Heart right ventricle (tissue), 16 donors: ENCODE data around the gene KCNH1. TPM values are rescaled to one million over a fixed set of nuclear protein-coding genes. Genes with fewer than 3 reads are reported as not detected.

Experiments used
- ATAC-seq, 8 donors: fragments of 200-7000 bp; cut with Tn5 transposase; one replicate each; pipeline ENCODE4 v1.9.1; 2020; ENCODE audit warnings: mild to moderate bottlenecking in 8 of 8, moderate library complexity in 8 of 8, moderate number of reproducible peaks in 1 of 8
- DNase-seq, 2 donors: peaks; one replicate each; pipeline ENCODE4 v3.0.0-alpha.2; 2020
- H3K27ac ChIP-seq, 10 donors: fragments of 200-600 bp; sonication (generic) in 2 of 10; one replicate each; pipeline versions ENCODE4 v1.5.0 to v1.8.0; 2020 to 2022; ENCODE audit warnings: mild to moderate bottlenecking in 3 of 10
- H3K27me3 ChIP-seq, 7 donors: fragments of 200-600 bp; one replicate each; pipeline ENCODE4 v1.8.0; 2021 to 2022; ENCODE audit warnings: mild to moderate bottlenecking in 2 of 7
- H3K36me3 ChIP-seq, 9 donors: fragments of 200-600 bp; sonication (generic) in 1 of 9; one replicate each; pipeline versions ENCODE4 v1.5.0 to v1.8.0; 2020 to 2022; ENCODE audit warnings: mild to moderate bottlenecking in 2 of 9
- H3K4me1 ChIP-seq, 9 donors: fragments of 200-600 bp; sonication (generic) in 1 of 9; one replicate each; pipeline versions ENCODE4 v1.5.0 to v1.8.0; 2020 to 2022; ENCODE audit warnings: mild to moderate bottlenecking in 4 of 9
- H3K4me3 ChIP-seq, 10 donors: fragments of 200-600 bp; sonication (generic) in 2 of 10; one replicate each; pipeline versions ENCODE4 v1.5.0 to v1.8.0; 2020 to 2022; ENCODE audit warnings: mild to moderate bottlenecking in 7 of 10, moderate library complexity in 2 of 10
- H3K9me3 ChIP-seq, 11 donors: fragments of 200-600 bp in 10 of 11; sonication (generic) in 2 of 11; one replicate each; pipeline versions ENCODE4 v1.5.0 to v1.8.0; 2013 to 2022; ENCODE audit warnings: mild to moderate bottlenecking in 2 of 11, control low read depth in 1 of 11, moderate library complexity in 1 of 11
- WGBS, 2 donors: extraction: QIAGEN DNeasy Blood & Tissue Kit; methylation state at CpG; one replicate each; pipeline ENCODE4 v1.1.7; 2013; ENCODE audit warnings: inconsistent platforms in 1 of 2; 5-methylcytosine and 5-hydroxymethylcytosine counted together
- intact Hi-C, 10 donors: fragments of 100-400 bp; cut with DNase I; formaldehyde crosslinking; loops; one replicate each; pipeline versions ENCODE4 v1.11.1 to v1.14.2; 2022
- polyA plus RNA-seq, 2 donors: library from polyadenylated mRNA; stranded (reverse); fragments of 200-250 nt; gene quantifications; one replicate each; pipeline ENCODE4 v1.2.3, GENCODE V29; 2013
- total RNA-seq, 10 donors: library from RNA; stranded (reverse); fragmentation: NEBNext Ultra II Directional in 3 of 10; extraction: Animal tissue kit (Norgen Biotek cat#: 25700) in 3 of 10; gene quantifications; one replicate each; pipeline versions ENCODE4 v1.2.1 to v1.2.4, GENCODE V29; 2021 to 2023
- TF ChIP-seq, protein P1 (sequence below), 9 donors: fragments of 200-600 bp; sonication (generic) in 2 of 9; IDR thresholded peaks; one replicate each; pipeline versions ENCODE4 v1.5.0 to v1.8.0; 2021 to 2022; ENCODE audit warnings: antibody characterized with exemption in 9 of 9, mild to moderate bottlenecking in 5 of 9, moderate library complexity in 1 of 9
- donor health status: Arrhythmogenic right ventricular cardiomyopathy.
- donor health status: ischemic (EF 13 %, LVEDD 7.1; RV severe dilation, severe dysfunction).
- donor health status: healthy with polysubstance abuse.
- donor health status: DM: no; HTN: yes; CAD: no.
- donor health status: DM: no; HTN: no; CAD: no.
- donor health status: ischemic (EF 25% LVEDD 6.9; RV normal size, moderate dysfunction).
- donor health status: ischemic (EF 25% LVEDD 5.7; RV mildly dilated, moderate dysfunction).
- donor health status: healthy.
- donor health status: DM: yes; HTN: yes; CAD: no.
- donor health status: Ischemic cardiomyopathy.
- donor health status: ischemic (EF 35%, LVEDD 5.7; RV mildly dilated, moderate dysfunction).
- donor health status: nonischemic (EF 11% LVEDD 7.7; RV severe dilation, severe dysfunction).
- donor health status: DM: yes; HTN: yes; CAD: no.
- donor health status: PGD.
- donor health status: ischemic (EF 29% LVEDD 5.4; RV normal size, mild dysfunction).
- donor health status: nonischemic (EF 23%, LVEDD 6.1; RV moderate dilation, normal function).

KCNH1 gene
- total and polyA plus RNA-seq, 12 donors = 0.09 TPM; not detected in 11

GRCh38 chr1:210992837-210993236 is 141.1 kb downstream of the KCNH1 start:
- peaks cover 0 to 4% (median 0%) of the 10 kb centered on the region in 7 donors for H3K27me3 ChIP-seq
- no peak overlapping the region for H3K4me3 ChIP-seq
- DNase-seq (no peak), ATAC-seq (no peak)
- H3K27ac ChIP-seq = no peak overlapping the region
- H3K4me1 ChIP-seq = no peaks in the 10 kb centered on the region
- TF ChIP-seq, protein P1, sequence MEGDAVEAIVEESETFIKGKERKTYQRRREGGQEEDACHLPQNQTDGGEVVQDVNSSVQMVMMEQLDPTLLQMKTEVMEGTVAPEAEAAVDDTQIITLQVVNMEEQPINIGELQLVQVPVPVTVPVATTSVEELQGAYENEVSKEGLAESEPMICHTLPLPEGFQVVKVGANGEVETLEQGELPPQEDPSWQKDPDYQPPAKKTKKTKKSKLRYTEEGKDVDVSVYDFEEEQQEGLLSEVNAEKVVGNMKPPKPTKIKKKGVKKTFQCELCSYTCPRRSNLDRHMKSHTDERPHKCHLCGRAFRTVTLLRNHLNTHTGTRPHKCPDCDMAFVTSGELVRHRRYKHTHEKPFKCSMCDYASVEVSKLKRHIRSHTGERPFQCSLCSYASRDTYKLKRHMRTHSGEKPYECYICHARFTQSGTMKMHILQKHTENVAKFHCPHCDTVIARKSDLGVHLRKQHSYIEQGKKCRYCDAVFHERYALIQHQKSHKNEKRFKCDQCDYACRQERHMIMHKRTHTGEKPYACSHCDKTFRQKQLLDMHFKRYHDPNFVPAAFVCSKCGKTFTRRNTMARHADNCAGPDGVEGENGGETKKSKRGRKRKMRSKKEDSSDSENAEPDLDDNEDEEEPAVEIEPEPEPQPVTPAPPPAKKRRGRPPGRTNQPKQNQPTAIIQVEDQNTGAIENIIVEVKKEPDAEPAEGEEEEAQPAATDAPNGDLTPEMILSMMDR (IDR thresholded peaks at IDR 0.05) = no peak
- no peaks in the 10 kb centered on the region for H3K36me3 ChIP-seq
- peaks cover 0 to 4% (median 0%) of the 10 kb centered on the region in 11 donors for H3K9me3 ChIP-seq
- WGBS, 2 donors = 62 to 68% methylated on average over 4 of the region's 4 CpGs
- intact Hi-C loops = no loop called here

GRCh38 chr1:210989905-210990304 is 144.0 kb downstream of the KCNH1 start:
- TF ChIP-seq, protein P1 (IDR thresholded peaks at IDR 0.05) = no peak
- ATAC-seq (no peak), DNase-seq (no peak)
- Histone ChIP-seq H3K4me3 (no peak overlapping the region), H3K27me3 (peaks cover 0 to 4% (median 0%) of the 10 kb centered on the region in 7 donors), H3K36me3 (no peaks in the 10 kb centered on the region), H3K9me3 (peaks cover 0 to 4% (median 0%) of the 10 kb centered on the region in 11 donors), H3K27ac (no peak overlapping the region), H3K4me1 (no peaks in the 10 kb centered on the region)
- intact Hi-C loops = no loop called here

DNA sequence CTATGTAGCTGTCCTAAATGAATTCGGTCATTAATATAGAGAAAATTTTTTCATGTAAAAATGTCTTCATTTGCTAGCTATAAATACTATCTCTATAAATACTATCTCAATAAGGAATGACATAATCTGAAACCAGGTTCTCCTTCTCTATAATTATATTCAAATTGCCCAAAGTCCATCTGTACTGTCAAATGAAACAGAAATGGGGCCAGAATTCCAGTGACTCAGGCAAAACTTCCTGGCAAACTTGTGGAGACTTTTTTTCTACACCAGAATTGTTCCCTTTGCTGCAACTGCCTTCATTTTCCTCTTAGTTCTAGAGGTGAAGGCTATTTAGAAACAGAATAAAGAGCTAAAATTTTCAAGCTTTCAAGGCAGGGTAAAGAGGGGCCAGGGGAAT is 152.5 kb downstream of the KCNH1 start:
- no peaks in the 10 kb centered on the region for H3K36me3 ChIP-seq
- TF ChIP-seq, protein P1 (IDR thresholded peaks at IDR 0.05) = no peak
- H3K9me3 ChIP-seq = peaks cover 0 to 21% (median 0%) of the 10 kb centered on the region in 11 donors
- H3K27ac ChIP-seq = no peak overlapping the region
- no peak overlapping the region for H3K4me3 ChIP-seq
- 92% methylated on average over 1 of the region's 1 CpG for WGBS, 2 donors
- intact Hi-C loops = no loop called here
- no peaks in the 10 kb centered on the region for H3K27me3 ChIP-seq
- H3K4me1 ChIP-seq = no peaks in the 10 kb centered on the region
- no peak for ATAC-seq
- no peak for DNase-seq

- ATAC-seq (no peak), DNase-seq (no peak)
- Histone ChIP-seq H3K9me3 (peaks cover 0 to 25% (median 0%) of the 10 kb centered on the region in 11 donors), H3K4me1 (no peaks in the 10 kb centered on the region), H3K27me3 (no peaks in the 10 kb centered on the region), H3K4me3 (no peak overlapping the region), H3K27ac (no peak overlapping the region), H3K36me3 (no peaks in the 10 kb centered on the region)
- intact Hi-C loops = no loop called here
- TF ChIP-seq, protein P1 (IDR thresholded peaks at IDR 0.05) = no peak
These were observed 153.9 kb downstream of the KCNH1 start for GRCh38 chr1:210980082-210980481.
